Astrocyte (in vitro differentiated cells and primary cell): ENCODE measurements around the gene VPS13D.

Source experiments
- CTCF ChIP-seq: IDR thresholded peaks from 2 replicates; pipeline ENCODE4 v1.5.1; 2011; ENCODE audit warnings: low read depth, mild to moderate bottlenecking, inconsistent platforms, low read length, moderate library complexity; ENCODE audit not compliant: insufficient read depth
- EZH2 ChIP-seq: IDR thresholded peaks from 2 replicates; pipeline ENCODE4 v1.6.1; 2012; ENCODE audit warnings: mild to moderate bottlenecking, low read length, inconsistent platforms; ENCODE audit not compliant: insufficient read depth

GRCh38 chr1:12481928-12482327 lies 252.1 kb downstream of the VPS13D start:
- TF ChIP-seq CTCF, result no peak
- no peak for TF ChIP-seq EZH2
